Measurements from ENCODE around the gene COX14. TPM values are rescaled to one million over a fixed set of nuclear protein-coding genes. Genes with fewer than 3 reads are reported as not detected.

COX14 gene
- total and polyA plus RNA-seq, 10 of the 15 experiments (the other 5 are each of a cell fraction or from before 2014, with no cell fraction given), result 44.6 to 361 (median 120) TPM

- POLR2A ChIA-PET, result no interaction called here
- intact Hi-C loops (cut with micrococcal nuclease; ENCODE audit: unreplicated experiment) (no loop called here), in situ Hi-C loops (cut with MboI) (no loop called here)
- 92% methylated on average over 3 of the region's 3 CpGs for WGBS (ENCODE audit: insufficient coverage, insufficient replicate concordance, low lambda C conversion rate, missing lambda C conversion rate)
- TF ChIP-seq IRF4 (IDR thresholded peaks at IDR 0.05; ENCODE audit: low read depth, low read length) (no peak), SIX5 (IDR thresholded peaks at IDR 0.05; ENCODE audit: low read depth, low read length, severe bottlenecking) (no peak), SREBF2 (IDR thresholded peaks at IDR 0.05; ENCODE audit: low read length) (no peak), BCL11A (IDR thresholded peaks at IDR 0.05; ENCODE audit: low read depth, low read length) (no peak), TAF1 (IDR thresholded peaks at IDR 0.05; ENCODE audit: borderline replicate concordance, low read depth, low read length) (no peak), SMAD5 (IDR thresholded peaks at IDR 0.05; ENCODE audit: low read depth) (no peak), CBX3 (IDR thresholded peaks at IDR 0.05; ENCODE audit: borderline replicate concordance, low read depth) (no peak), E4F1 (IDR thresholded peaks at IDR 0.05; ENCODE audit: borderline replicate concordance, partially characterized antibody) (no peak), CEBPB (IDR thresholded peaks at IDR 0.05; ENCODE audit: borderline replicate concordance in 1 of 2, low read depth in 2 of 2, low read length in 2 of 2) (no peak)
- SMC1A ChIA-PET (ENCODE audit: uncharacterized antibody, unreplicated experiment), result no interaction called here
- no peaks in the 10 kb centered on the region for H3K27me3 ChIP-seq (replicated peaks in 1 of 2; ENCODE audit: control insufficient read depth in 2 of 2, insufficient read depth in 2 of 2, low read length in 1 of 2)
- H4K20me1 ChIP-seq (ENCODE audit: control insufficient read depth, insufficient read depth), result no peaks in the 10 kb centered on the region
- no peak overlapping the region for H3K27ac ChIP-seq (ENCODE audit: control insufficient read depth, insufficient read depth)
- H3K4me1 ChIP-seq (ENCODE audit: control insufficient read depth, insufficient read depth, low read length), result no peaks in the 10 kb centered on the region
- CTCF ChIA-PET, result interaction anchor here (0.5 to 4.5 kb wide), 6 partner anchors 11 to 1167 kb away, joined by 3 to 40 read pairs (median 4); partner anchors contain the start of gene COX14
- FAIRE-seq, result no peak
- peaks cover 23 to 29% of the 10 kb centered on the region in 2 experiments for H3K36me3 ChIP-seq (ENCODE audit: control insufficient read depth in 2 of 2, insufficient read depth in 2 of 2, low read length in 1 of 2)
- ATAC-seq, result no peak
- H3K9me3 ChIP-seq (replicated peaks; ENCODE audit: control insufficient read depth, insufficient read depth, low read length), result no peaks in the 10 kb centered on the region
- RAD21 ChIA-PET (ENCODE audit: unreplicated experiment), result interaction anchor here (1.0 to 1.4 kb wide), 2 partner anchors 10 to 11 kb away, joined by 4 to 5 read pairs; partner anchors contain the start of gene COX14
- DNase-seq (ENCODE audit: low read depth, low spot score), result no peak
- no peak overlapping the region for H3K4me2 ChIP-seq (ENCODE audit: control insufficient read depth, insufficient read depth)
- no peak overlapping the region for H2AFZ ChIP-seq (ENCODE audit: control insufficient read depth, low read depth, low read length)
- no peaks in the 10 kb centered on the region for H3K79me2 ChIP-seq (ENCODE audit: control insufficient read depth, insufficient read depth, low read length)
- no TSS peak for BruUV-seq (replicated peaks)
- H3K9ac ChIP-seq (ENCODE audit: control insufficient read depth, insufficient read depth, low read length), result no peak overlapping the region
- H3K4me3 ChIP-seq, result no peak overlapping the region
Measured at GRCh38 chr12:50100561-50100960, 11.5 kb upstream of the COX14 start.
